ENCODE data around the gene TMEM164.

DNA sequence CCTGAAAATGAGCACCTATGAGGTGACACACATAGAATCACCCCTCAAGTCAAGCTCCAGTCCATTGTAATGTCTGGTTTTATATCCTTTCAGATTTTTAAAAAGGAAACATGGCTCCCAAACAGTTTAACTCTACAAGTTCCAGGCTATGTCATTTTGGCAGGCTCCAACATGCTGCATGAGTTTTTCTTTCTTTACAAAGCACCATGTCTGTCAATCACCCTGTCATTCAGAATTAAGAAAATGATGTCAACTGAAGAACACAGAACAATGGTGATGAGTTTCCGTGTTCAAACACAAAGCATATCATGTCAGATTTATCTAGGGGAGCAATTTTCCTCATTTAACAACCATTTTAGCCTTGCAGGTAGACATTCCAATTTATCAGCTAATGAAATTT, 208.4 kb downstream of the TMEM164 start:
- TF ChIP-seq, protein P1, sequence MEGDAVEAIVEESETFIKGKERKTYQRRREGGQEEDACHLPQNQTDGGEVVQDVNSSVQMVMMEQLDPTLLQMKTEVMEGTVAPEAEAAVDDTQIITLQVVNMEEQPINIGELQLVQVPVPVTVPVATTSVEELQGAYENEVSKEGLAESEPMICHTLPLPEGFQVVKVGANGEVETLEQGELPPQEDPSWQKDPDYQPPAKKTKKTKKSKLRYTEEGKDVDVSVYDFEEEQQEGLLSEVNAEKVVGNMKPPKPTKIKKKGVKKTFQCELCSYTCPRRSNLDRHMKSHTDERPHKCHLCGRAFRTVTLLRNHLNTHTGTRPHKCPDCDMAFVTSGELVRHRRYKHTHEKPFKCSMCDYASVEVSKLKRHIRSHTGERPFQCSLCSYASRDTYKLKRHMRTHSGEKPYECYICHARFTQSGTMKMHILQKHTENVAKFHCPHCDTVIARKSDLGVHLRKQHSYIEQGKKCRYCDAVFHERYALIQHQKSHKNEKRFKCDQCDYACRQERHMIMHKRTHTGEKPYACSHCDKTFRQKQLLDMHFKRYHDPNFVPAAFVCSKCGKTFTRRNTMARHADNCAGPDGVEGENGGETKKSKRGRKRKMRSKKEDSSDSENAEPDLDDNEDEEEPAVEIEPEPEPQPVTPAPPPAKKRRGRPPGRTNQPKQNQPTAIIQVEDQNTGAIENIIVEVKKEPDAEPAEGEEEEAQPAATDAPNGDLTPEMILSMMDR (IDR thresholded peaks at IDR 0.05; ENCODE audit: low read length): no peak
- TF ChIP-seq EZH2phosphoT487 (IDR thresholded peaks at IDR 0.05; ENCODE audit: low read length) (no peak), EZH2 (optimal IDR thresholded peaks at IDR 0.05; ENCODE audit: low read depth, low read length) (no peak)

Data from MM.1S (cell line).